ENCODE data around the gene IL7R.

- TF ChIP-seq POLR2A (IDR thresholded peaks at IDR 0.05; ENCODE audit: borderline replicate concordance, extremely low read depth, insufficient read depth, insufficient read length), result no peak
- TF ChIP-seq CEBPB (IDR thresholded peaks at IDR 0.05; ENCODE audit: low read depth), result no peak
- no peak for TF ChIP-seq CTCF (IDR thresholded peaks at IDR 0.05 in 2 of 3, conservative IDR thresholded peaks at IDR 0.05 in 1 of 3; ENCODE audit: borderline replicate concordance in 1 of 3, insufficient read depth in 1 of 3, low read depth in 2 of 3, low read length in 2 of 3)
These were observed 18.2 kb upstream of the IL7R start for GRCh38 chr5:35838370-35839042.

Measured in HCT116 (cell line).